Cardiac muscle cell (in vitro differentiated cells and primary cell): ENCODE data around the gene BCAT1. TPM values are rescaled to one million over a fixed set of nuclear protein-coding genes. Genes with fewer than 3 reads are reported as not detected.

ENCODE experiments used
- DNase-seq, 2 donors: peaks; one replicate each; pipeline versions ENCODE4 v3.0.0 to v3.0.0-alpha.2; 2010 to 2017; ENCODE audit warnings: low read depth in 1 of 2, low spot score in 1 of 2
- H3K27ac ChIP-seq: fragments of 200-600 bp; sonication (generic); 2 replicates; pipeline ENCODE4 v1.5.1; 2016
- H3K27me3 ChIP-seq: fragments of 200-600 bp; sonication (generic); 2 replicates; pipeline ENCODE4 v1.6.0; 2016; ENCODE audit warnings: control low read depth
- H3K36me3 ChIP-seq: fragments of 200-600 bp; sonication (generic); 2 replicates; pipeline ENCODE4 v1.5.1; 2016; ENCODE audit warnings: control low read depth
- H3K4me1 ChIP-seq: fragments of 200-600 bp; sonication (generic); 2 replicates; pipeline ENCODE4 v1.8.1; 2017; ENCODE audit warnings: low read depth, mild to moderate bottlenecking, mixed run types
- H3K4me3 ChIP-seq: fragments of 200-600 bp; sonication (generic); 2 replicates; pipeline ENCODE4 v1.5.1; 2016; ENCODE audit warnings: mild to moderate bottlenecking
- H3K9me3 ChIP-seq: fragments of 200-600 bp; sonication (generic); 2 replicates; pipeline ENCODE4 v1.5.1; 2017; ENCODE audit warnings: low read depth, mild to moderate bottlenecking, control low read depth
- CTCF ChIP-seq: IDR thresholded peaks from 2 replicates; pipeline ENCODE4 v1.5.1; 2012; ENCODE audit warnings: low read depth, mild to moderate bottlenecking, low read length
- polyA plus RNA-seq: library from polyadenylated mRNA; unstranded; fragments of >200 nt; fragmentation: Nextera tagmentation; extraction: Ambion mirVana; gene quantifications from 2 replicates; pipeline ENCODE4 v1.2.1, GENCODE V29; 2016
- total RNA-seq: library from RNA; depleted of rRNA; stranded (reverse); fragments of >200 nt; gene quantifications from 2 replicates; pipeline ENCODE4 v1.2.3, GENCODE V29; 2016

BCAT1 gene
- total and polyA plus RNA-seq, 2 experiments from 2014 or later: 17.8 to 45.3 TPM

GRCh38 chr12:24840046-24840800, 108.7 kb downstream of the BCAT1 start:
- H3K4me3 ChIP-seq: no peak overlapping the region
- DNase-seq: no peak

GRCh38 chr12:24839268-24839791, 109.6 kb downstream of the BCAT1 start:
- Histone ChIP-seq H3K27me3 (no peaks in the 10 kb centered on the region), H3K4me1 (no peaks in the 10 kb centered on the region), H3K27ac (no peak overlapping the region), H3K4me3 (no peak overlapping the region), H3K9me3 (no peaks in the 10 kb centered on the region), H3K36me3 (no peaks in the 10 kb centered on the region)
- TF ChIP-seq CTCF: no peak
- peak in 1 of 2 donors; percentile 39 for DNase-seq

More at GRCh38 chr12:24840046-24840800, 108.7 kb downstream of the BCAT1 start:
- no peaks in the 10 kb centered on the region for H3K4me1 ChIP-seq
- no peaks in the 10 kb centered on the region for H3K36me3 ChIP-seq
- H3K27ac ChIP-seq: no peak overlapping the region
- no peaks in the 10 kb centered on the region for H3K9me3 ChIP-seq
- H3K27me3 ChIP-seq: no peaks in the 10 kb centered on the region
- TF ChIP-seq CTCF: no peak

GRCh38 chr12:24838531-24838950, 110.4 kb downstream of the BCAT1 start:
- Histone ChIP-seq H3K4me1 (no peaks in the 10 kb centered on the region), H3K9me3 (no peaks in the 10 kb centered on the region), H3K27me3 (no peaks in the 10 kb centered on the region), H3K27ac (no peak overlapping the region), H3K4me3 (no peak overlapping the region), H3K36me3 (no peaks in the 10 kb centered on the region)
- TF ChIP-seq CTCF: no peak
- DNase-seq: peak in 1 of 2 donors; percentile 98

GRCh38 chr12:24835377-24835776, 113.5 kb downstream of the BCAT1 start:
- Histone ChIP-seq H3K27ac (no peak overlapping the region), H3K36me3 (no peaks in the 10 kb centered on the region), H3K4me3 (no peak overlapping the region), H3K9me3 (no peaks in the 10 kb centered on the region), H3K4me1 (no peaks in the 10 kb centered on the region), H3K27me3 (no peaks in the 10 kb centered on the region)
- DNase-seq: no peak
- TF ChIP-seq CTCF: no peak

- no peak overlapping the region for H3K4me3 ChIP-seq
- no peak for TF ChIP-seq CTCF
- H3K4me1 ChIP-seq: no peaks in the 10 kb centered on the region
- H3K27me3 ChIP-seq: no peaks in the 10 kb centered on the region
- H3K9me3 ChIP-seq: no peaks in the 10 kb centered on the region
- no peaks in the 10 kb centered on the region for H3K36me3 ChIP-seq
- H3K27ac ChIP-seq: no peak overlapping the region
- no peak for DNase-seq
Observed at GRCh38 chr12:24833513-24833912, 115.4 kb downstream of the BCAT1 start.
